Measurements from ENCODE around the gene PPP2R2D. TPM values are rescaled to one million over a fixed set of nuclear protein-coding genes. Genes with fewer than 3 reads are reported as not detected.

The PPP2R2D gene
- total RNA-seq, 6 experiments from 2014 or later = 22.9 to 28.1 (median 24.5) TPM

DNA sequence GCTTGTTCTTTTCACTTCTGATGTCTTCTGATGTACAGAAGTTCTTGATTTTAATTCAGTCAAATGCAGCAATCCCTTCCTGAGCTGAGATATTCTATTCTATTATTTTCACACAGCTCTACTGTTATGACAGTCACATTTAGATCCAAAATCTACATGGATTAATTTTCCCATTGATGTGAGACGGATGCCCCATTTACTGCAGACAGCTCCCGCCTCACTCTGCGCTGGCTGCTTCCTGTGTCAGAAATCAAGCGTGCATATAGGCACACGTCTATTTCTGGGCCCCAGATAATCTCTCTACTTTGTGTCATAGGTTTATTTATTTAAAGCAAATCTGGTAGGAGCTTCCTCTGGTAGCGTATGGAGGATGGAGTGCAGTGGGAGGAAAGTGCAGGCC lies 74.2 kb downstream of the PPP2R2D start:
- Mint-ChIP-seq H3K36me3 (ENCODE audit: low read depth) (peaks cover 49% of the 10 kb centered on the region), H3K4me3 (no peak overlapping the region), H3K9me3 (no peaks in the 10 kb centered on the region), H3K27me3 (ENCODE audit: insufficient read depth) (peaks cover 5% of the 10 kb centered on the region), H3K27ac (no peak overlapping the region; the same call in 1 of the 2 replicates), H3K4me1 (ENCODE audit: low read depth) (peaks cover 24% of the 10 kb centered on the region)
- TF ChIP-seq, protein P1, sequence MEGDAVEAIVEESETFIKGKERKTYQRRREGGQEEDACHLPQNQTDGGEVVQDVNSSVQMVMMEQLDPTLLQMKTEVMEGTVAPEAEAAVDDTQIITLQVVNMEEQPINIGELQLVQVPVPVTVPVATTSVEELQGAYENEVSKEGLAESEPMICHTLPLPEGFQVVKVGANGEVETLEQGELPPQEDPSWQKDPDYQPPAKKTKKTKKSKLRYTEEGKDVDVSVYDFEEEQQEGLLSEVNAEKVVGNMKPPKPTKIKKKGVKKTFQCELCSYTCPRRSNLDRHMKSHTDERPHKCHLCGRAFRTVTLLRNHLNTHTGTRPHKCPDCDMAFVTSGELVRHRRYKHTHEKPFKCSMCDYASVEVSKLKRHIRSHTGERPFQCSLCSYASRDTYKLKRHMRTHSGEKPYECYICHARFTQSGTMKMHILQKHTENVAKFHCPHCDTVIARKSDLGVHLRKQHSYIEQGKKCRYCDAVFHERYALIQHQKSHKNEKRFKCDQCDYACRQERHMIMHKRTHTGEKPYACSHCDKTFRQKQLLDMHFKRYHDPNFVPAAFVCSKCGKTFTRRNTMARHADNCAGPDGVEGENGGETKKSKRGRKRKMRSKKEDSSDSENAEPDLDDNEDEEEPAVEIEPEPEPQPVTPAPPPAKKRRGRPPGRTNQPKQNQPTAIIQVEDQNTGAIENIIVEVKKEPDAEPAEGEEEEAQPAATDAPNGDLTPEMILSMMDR (IDR thresholded peaks at IDR 0.05) = no peak
- no peak for DNase-seq

DNA sequence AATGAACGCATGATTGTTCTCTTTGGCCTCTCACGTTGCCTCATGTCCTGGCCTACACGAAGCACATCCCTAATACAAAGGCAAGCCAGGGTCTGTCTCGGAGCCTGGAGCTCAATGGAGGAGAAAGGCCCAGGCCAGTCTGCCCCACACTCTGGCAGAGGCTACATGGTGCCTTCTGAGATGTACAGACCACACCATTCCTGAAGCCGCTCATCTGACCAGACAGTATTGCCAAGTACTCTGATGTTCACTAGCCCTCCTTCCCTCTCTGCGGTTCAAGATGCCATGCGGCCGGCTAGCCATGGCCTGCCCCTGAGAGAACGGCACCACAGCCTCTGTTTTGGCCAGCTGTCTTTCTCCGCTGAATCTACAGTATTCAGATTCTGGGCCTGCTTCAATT lies 75.0 kb downstream of the PPP2R2D start:
- H3K36me3 Mint-ChIP-seq (ENCODE audit: low read depth) = peaks cover 42% of the 10 kb centered on the region
- no peak for DNase-seq
- peaks cover 5% of the 10 kb centered on the region for H3K27me3 Mint-ChIP-seq (ENCODE audit: insufficient read depth)
- H3K4me1 Mint-ChIP-seq (ENCODE audit: low read depth) = peaks cover 27% of the 10 kb centered on the region
- H3K27ac Mint-ChIP-seq = no peak overlapping the region
- no peaks in the 10 kb centered on the region for H3K9me3 Mint-ChIP-seq
- H3K4me3 Mint-ChIP-seq = no peak overlapping the region
- TF ChIP-seq, protein P1 (IDR thresholded peaks at IDR 0.05) = no peak

DNA sequence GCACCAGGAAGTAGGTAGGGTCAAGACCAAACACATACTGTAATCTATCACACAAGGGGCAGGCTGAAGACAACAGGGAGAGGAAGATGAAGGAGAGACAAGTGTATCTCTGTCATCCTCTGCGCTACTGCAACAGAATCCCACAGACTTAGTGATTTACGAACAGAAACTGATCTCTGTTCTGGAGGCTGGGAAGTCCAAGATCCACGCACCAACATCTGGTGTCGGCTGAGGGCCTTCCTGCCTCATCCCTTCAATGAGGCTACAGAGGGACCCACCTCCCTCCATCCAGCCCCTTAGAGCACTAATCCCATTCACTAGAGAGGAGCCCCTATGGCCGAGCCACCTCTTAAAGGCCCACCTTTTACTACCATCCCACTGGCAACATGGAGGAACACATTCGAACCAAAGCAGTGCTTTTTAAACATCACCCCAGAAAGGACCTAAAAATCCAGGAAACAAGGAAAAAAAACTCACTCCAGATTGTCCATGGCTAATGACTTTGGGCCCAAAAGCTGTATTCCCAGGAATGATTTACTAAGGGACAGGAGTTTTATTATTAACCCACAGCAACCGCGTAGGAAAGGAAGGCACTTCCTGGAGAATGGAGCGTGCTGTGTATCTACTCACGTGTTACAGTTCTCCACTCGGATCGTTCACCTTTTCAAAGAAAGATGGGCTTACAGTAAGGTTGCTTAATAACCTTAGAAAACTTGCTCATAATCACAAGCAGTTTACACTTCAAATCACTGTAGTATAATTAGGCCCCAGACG lies 76.7 kb downstream of the PPP2R2D start:
- H3K4me3 Mint-ChIP-seq = no peak overlapping the region; the same call in 1 of the 2 replicates
- TF ChIP-seq, protein P1 (IDR thresholded peaks at IDR 0.05) = no peak
- DNase-seq = no peak
- H3K27ac Mint-ChIP-seq = no peak overlapping the region
- H3K36me3 Mint-ChIP-seq (ENCODE audit: low read depth) = peaks cover 27% of the 10 kb centered on the region
- H3K9me3 Mint-ChIP-seq = no peaks in the 10 kb centered on the region
- H3K4me1 Mint-ChIP-seq (ENCODE audit: low read depth) = peaks cover 27% of the 10 kb centered on the region
- H3K27me3 Mint-ChIP-seq (ENCODE audit: insufficient read depth) = peaks cover 5% of the 10 kb centered on the region

DNA sequence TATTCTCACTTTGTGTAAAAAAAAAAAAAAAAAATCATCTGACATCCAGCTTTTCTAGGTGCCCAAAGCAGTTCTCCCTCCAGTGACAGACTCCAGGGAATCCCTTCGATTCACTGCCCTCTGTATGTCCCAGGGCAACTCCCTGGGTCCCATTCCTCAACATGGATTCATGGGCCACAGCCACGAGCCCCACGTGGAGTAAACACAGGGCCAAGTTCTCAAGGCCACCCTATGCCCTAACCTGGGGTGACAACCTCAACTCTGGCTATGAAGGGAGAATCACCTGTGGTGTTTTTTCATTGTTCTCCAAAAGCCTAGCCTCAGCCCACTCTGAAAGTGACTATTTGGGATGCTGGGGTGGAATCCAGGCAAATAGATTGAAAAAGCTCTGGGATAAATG lies 77.6 kb downstream of the PPP2R2D start:
- no peak overlapping the region for H3K27ac Mint-ChIP-seq
- no peak overlapping the region for H3K4me3 Mint-ChIP-seq
- TF ChIP-seq, protein P1 (IDR thresholded peaks at IDR 0.05) = no peak
- H3K9me3 Mint-ChIP-seq = no peaks in the 10 kb centered on the region
- H3K36me3 Mint-ChIP-seq (ENCODE audit: low read depth) = peaks cover 27% of the 10 kb centered on the region; the same call in 1 of the 2 replicates
- peaks cover 5% of the 10 kb centered on the region for H3K27me3 Mint-ChIP-seq (ENCODE audit: insufficient read depth)
- H3K4me1 Mint-ChIP-seq (ENCODE audit: low read depth) = peaks cover 33% of the 10 kb centered on the region
- no peak for DNase-seq

DNA sequence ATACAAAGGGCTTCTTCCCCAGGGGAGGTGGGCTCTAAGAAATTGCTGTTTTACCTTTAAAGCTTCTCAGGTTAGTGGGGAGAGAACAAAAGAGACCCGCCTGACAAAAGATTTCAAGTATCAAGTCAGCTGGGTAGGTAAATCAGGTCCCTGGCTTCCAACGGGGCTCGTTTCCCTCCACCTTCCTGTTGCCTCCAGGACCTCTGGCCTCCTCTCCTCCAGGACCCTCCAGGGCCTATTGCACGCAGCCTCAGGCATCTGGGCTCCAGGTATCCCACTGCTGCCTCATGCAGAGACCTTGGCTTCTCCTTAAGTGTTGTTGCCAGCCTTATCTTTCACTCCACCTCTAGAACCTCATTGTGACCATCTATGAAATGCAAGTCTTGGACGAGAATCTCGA lies 78.0 kb downstream of the PPP2R2D start:
- no peak for DNase-seq
- H3K27me3 Mint-ChIP-seq (ENCODE audit: insufficient read depth) = peaks cover 3% of the 10 kb centered on the region; the same call in 1 of the 2 replicates
- TF ChIP-seq, protein P1 (IDR thresholded peaks at IDR 0.05) = no peak
- H3K9me3 Mint-ChIP-seq = no peaks in the 10 kb centered on the region
- H3K36me3 Mint-ChIP-seq (ENCODE audit: low read depth) = peaks cover 27% of the 10 kb centered on the region; the same call in 1 of the 2 replicates
- H3K4me1 Mint-ChIP-seq (ENCODE audit: low read depth) = peaks cover 38% of the 10 kb centered on the region
- peak overlapping the region; percentile 84; the same call in 1 of the 2 replicates for H3K27ac Mint-ChIP-seq
- peak overlapping the region; percentile 98 for H3K4me3 Mint-ChIP-seq
